ENCODE data around the gene DGLUCY.

DNA sequence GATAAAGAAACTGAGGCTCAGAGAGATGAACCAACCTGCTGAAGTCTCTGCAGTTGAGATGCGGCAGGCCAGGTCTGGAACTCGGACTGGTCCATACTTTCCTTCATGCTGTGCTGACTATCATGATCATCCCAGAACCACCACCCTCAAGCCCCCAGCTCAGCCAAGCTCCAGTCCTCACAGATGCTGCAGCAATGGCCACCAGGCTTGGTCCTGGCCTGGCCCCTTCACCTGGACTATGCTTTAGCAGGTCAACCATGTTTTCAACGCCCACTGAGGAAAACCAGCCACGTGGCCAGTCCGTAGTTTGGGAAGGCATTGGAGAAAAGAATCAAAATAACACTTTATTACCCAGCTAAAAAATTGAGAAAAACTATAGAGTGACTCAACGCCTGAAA is 129.2 kb downstream of the DGLUCY start:
- TF ChIP-seq CTCF (IDR thresholded peaks at IDR 0.05; ENCODE audit: poor library complexity) = no peak
- no peak for TF ChIP-seq EZH2 (IDR thresholded peaks at IDR 0.05; ENCODE audit: borderline replicate concordance)
- TF ChIP-seq EZH2phosphoT487 (IDR thresholded peaks at IDR 0.05; ENCODE audit: low read depth, severe bottlenecking, unreplicated experiment) = no peak
